Spleen (tissue), 7 donors: ENCODE results near the gene PRAF2.

Experiments used
- CTCF ChIP-seq, 11 experiments: fragments of 200-600 bp in 7 of 11; fragments of 450-650 bp in 4 of 11; sonication (generic) in 4 of 11; IDR thresholded peaks in 8 of 11; conservative IDR thresholded peaks in 3 of 11; 1 replicate in 7 of 11; 2 replicates in 4 of 11; pipeline versions ENCODE4 v1.4.0 to v1.8.0; 2016 to 2021; ENCODE audit warnings: antibody characterized with exemption in 11 of 11, inconsistent platforms in 4 of 11, mild to moderate bottlenecking in 1 of 11
- POLR2A ChIP-seq, 3 donors: fragments of 450-650 bp; IDR thresholded peaks; one replicate each; pipeline ENCODE4 v1.5.1; 2017; ENCODE audit warnings: antibody characterized with exemption in 3 of 3, mild to moderate bottlenecking in 1 of 3
- donor health status: DM: no; HTN: no; CAD: no; lungs with moderate emphysema.
- donor health status: DM: no; HTN: no; CAD: no.
- donor health status: DM: no; HTN: no; CAD: no.

DNA sequence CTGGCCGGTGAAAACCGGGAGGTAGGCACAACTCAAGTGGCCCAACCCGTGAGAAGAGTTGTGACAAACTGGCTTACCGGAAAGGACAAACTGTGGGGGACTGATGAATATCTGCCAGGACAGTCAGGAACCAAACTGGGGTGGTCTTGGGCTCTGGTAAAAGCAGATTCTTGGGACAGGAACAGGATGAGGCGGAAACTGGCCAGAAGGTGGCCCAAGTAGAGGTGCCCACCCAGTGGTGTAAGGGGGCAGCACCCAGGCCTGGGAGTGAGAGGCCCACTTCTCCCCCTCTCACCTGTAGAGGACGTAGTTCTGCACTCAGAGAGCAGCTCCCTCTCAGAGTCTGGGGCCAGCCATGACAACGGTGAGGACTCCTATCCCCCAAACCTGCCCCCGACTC lies 9.1 kb downstream of the PRAF2 start:
- no peak for TF ChIP-seq CTCF (IDR thresholded peaks at IDR 0.05 in 8 of 11, conservative IDR thresholded peaks at IDR 0.05 in 3 of 11)
- no peak for TF ChIP-seq POLR2A (IDR thresholded peaks at IDR 0.05)
